Measurements from ENCODE around the gene EMX1.

GRCh38 chr2:72891091-72891818, 26.1 kb upstream of the EMX1 start:
- TF ChIP-seq POLR2A (IDR thresholded peaks at IDR 0.05) (no peak), CTCF (IDR thresholded peaks at IDR 0.05) (no peak)

Data from breast epithelium (tissue), 3 donors.